Measurements from ENCODE around the gene XIRP2. TPM values are rescaled to one million over a fixed set of nuclear protein-coding genes. Genes with fewer than 3 reads are reported as not detected.

The XIRP2 gene
- total and polyA plus RNA-seq, 2 of the 4 experiments (the other 2 are of a cell fraction): 0.05 to 0.18 TPM

- H2BK20ac ChIP-seq (ENCODE audit: low read depth, low read length): no peak overlapping the region
- no CpG with 5 or more reads among the region's 1 CpG for WGBS, 2 experiments (ENCODE audit: extremely low coverage in 2 of 2, insufficient read length in 1 of 2)
- CTCF ChIA-PET: interaction anchor here (0.9 kb wide), 1 partner anchor 17 kb away, joined by 3 read pairs; no protein-coding TSS in a partner anchor
Measured at GRCh38 chr2:166844111-166844510, 44.2 kb upstream of the XIRP2 start.

More at GRCh38 chr2:166844111-166844510, 44.2 kb upstream of the XIRP2 start:
- Histone ChIP-seq H3K9ac (ENCODE audit: low read depth, low read length) (no peak overlapping the region), H3K14ac (replicated peaks; ENCODE audit: low read depth, low read length) (no peak overlapping the region), H4K20me1 (ENCODE audit: insufficient read depth, low read length) (no peaks in the 10 kb centered on the region), H3K4me3 (ENCODE audit: insufficient read depth, low read depth, low read length) (no peak overlapping the region), H3K9me3 (ENCODE audit: control insufficient read depth, insufficient read depth, low read length) (no peaks in the 10 kb centered on the region), H3K18ac (ENCODE audit: low read depth, low read length) (no peak overlapping the region), H3K27me3 (ENCODE audit: control insufficient read depth, insufficient read depth, low read length) (no peaks in the 10 kb centered on the region), H3K56ac (ENCODE audit: extremely low read depth, insufficient read depth, low read length) (no peak overlapping the region), H4K5ac (ENCODE audit: low read depth, low read length) (no peak overlapping the region), H2AFZ (replicated peaks; ENCODE audit: low read length, poor library complexity) (no peak overlapping the region), H3K4me2 (ENCODE audit: low read depth, low read length) (no peak overlapping the region), H2AK9ac (replicated peaks; ENCODE audit: low read depth, low read length, poor library complexity) (no peak overlapping the region), H2AK5ac (ENCODE audit: low read depth, low read length) (no peak overlapping the region), H4K91ac (ENCODE audit: insufficient read depth, low read depth, low read length) (no peak overlapping the region), H2BK120ac (ENCODE audit: low read depth, low read length) (no peak overlapping the region), H3K36me3 (ENCODE audit: control insufficient read depth, insufficient read depth, low read length) (no peaks in the 10 kb centered on the region), H3K27ac (ENCODE audit: insufficient read depth, low read length) (no peak overlapping the region), H3K9me1 (ENCODE audit: insufficient read depth, low read length) (no peaks in the 10 kb centered on the region), H4K8ac (ENCODE audit: low read depth in 2 of 2, low read length in 2 of 2) (no peak overlapping the region), H3K4me1 (ENCODE audit: control insufficient read depth, insufficient read depth, low read length) (no peaks in the 10 kb centered on the region), H2BK15ac (ENCODE audit: low read depth, low read length) (no peak overlapping the region), H3K4ac (ENCODE audit: low read depth, low read length) (no peak overlapping the region), H3K23ac (ENCODE audit: low read depth, low read length) (no peak overlapping the region), H2BK5ac (ENCODE audit: low read depth, low read length, poor library complexity, severe bottlenecking) (no peak overlapping the region), H3K79me1 (ENCODE audit: low read depth in 1 of 2, low read length in 2 of 2) (no peaks in the 10 kb centered on the region)
- no peak for ATAC-seq (ENCODE audit: low read depth)
- no TSS peak for BruUV-seq (replicated peaks)
- intact Hi-C loops (cut with micrococcal nuclease) (no loop called here), dilution Hi-C loops (cut with HindIII; ENCODE audit: low sequenced_read_pairs, unreplicated experiment) (no loop called here), in situ Hi-C loops (cut with MboI; ENCODE audit: low sequenced_read_pairs) (no loop called here)
- POLR2A ChIA-PET (ENCODE audit: unreplicated experiment): no interaction called here
- no peak for DNase-seq
- TF ChIP-seq MAFK (IDR thresholded peaks at IDR 0.05; ENCODE audit: low read depth, low read length) (no peak), MAZ (IDR thresholded peaks at IDR 0.05; ENCODE audit: borderline replicate concordance, low read depth, low read length) (no peak), CTCF (conservative IDR thresholded peaks at IDR 0.05; ENCODE audit: low read depth, low read length) (no peak), RAD21 (IDR thresholded peaks at IDR 0.05; ENCODE audit: low read length) (no peak), RCOR1 (IDR thresholded peaks at IDR 0.05; ENCODE audit: insufficient replicate concordance, low read length) (no peak), ELK1 (IDR thresholded peaks at IDR 0.05; ENCODE audit: borderline replicate concordance, low read depth, low read length) (no peak), POLR2A (IDR thresholded peaks at IDR 0.05; ENCODE audit: low read depth, low read length) (no peak), MXI1 (IDR thresholded peaks at IDR 0.05; ENCODE audit: borderline replicate concordance, low read depth, low read length) (no peak), CEBPB (IDR thresholded peaks at IDR 0.05; ENCODE audit: low read depth, low read length) (no peak), RFX5 (IDR thresholded peaks at IDR 0.05; ENCODE audit: low read depth, low read length) (no peak), USF2 (IDR thresholded peaks at IDR 0.05; ENCODE audit: low read depth, low read length) (no peak), CHD1 (IDR thresholded peaks at IDR 0.05; ENCODE audit: low read depth, low read length) (no peak), FOS (IDR thresholded peaks at IDR 0.05; ENCODE audit: low read depth, low read length) (no peak), NFE2L2 (IDR thresholded peaks at IDR 0.05; ENCODE audit: low read depth, low read length) (no peak), BHLHE40 (IDR thresholded peaks at IDR 0.05; ENCODE audit: low read depth, low read length) (no peak), SMC3 (IDR thresholded peaks at IDR 0.05; ENCODE audit: low read depth, low read length) (no peak)
